Hindlimb muscle (tissue), 1 donor: ENCODE measurements around the gene MRPL52. TPM values are rescaled to one million over a fixed set of nuclear protein-coding genes. Genes with fewer than 3 reads are reported as not detected.
"Not testable (repeated sequence)": the region's sequence is repeated elsewhere in the genome, so short reads cannot be mapped to it uniquely, and the experiment has no call there.

Source experiments
- DNase-seq: peaks from one replicate; pipeline ENCODE4 v3.0.0-alpha.2; 2013
- polyA plus RNA-seq: library from polyadenylated mRNA; unstranded; fragments of 120-200 nt; gene quantifications from one replicate; pipeline ENCODE4 v1.2.1, GENCODE V29; 2013; ENCODE audit not compliant: insufficient read length

The MRPL52 gene
- polyA plus RNA-seq, 1 donor = 67.7 TPM

GRCh38 chr14:22854963-22855724 lies 25.5 kb downstream of the MRPL52 start:
- no peak for DNase-seq

- DNase-seq = no peak
Observed at GRCh38 chr14:22856428-22856827, 26.7 kb downstream of the MRPL52 start.

DNA sequence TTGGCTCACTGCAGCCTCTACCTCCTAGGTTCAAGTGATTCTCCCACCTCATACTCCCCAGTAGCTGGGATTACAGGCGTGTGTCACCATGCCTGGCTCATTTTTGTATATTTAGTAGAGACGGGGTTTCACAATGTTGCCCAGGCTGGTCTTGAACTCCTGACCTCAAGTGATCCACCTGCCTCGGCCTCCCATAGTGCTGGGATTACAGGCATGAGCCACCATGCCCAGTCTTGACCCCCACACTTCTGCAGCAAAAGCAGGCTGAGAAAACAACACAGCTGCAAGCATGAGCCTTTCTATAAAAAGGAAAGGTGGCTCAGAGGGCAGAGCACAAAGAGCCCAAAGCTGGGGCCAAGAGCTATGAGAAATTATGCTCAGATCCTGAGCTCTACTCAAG lies 30.7 kb downstream of the MRPL52 start:
- not testable (repeated sequence) for DNase-seq

DNA sequence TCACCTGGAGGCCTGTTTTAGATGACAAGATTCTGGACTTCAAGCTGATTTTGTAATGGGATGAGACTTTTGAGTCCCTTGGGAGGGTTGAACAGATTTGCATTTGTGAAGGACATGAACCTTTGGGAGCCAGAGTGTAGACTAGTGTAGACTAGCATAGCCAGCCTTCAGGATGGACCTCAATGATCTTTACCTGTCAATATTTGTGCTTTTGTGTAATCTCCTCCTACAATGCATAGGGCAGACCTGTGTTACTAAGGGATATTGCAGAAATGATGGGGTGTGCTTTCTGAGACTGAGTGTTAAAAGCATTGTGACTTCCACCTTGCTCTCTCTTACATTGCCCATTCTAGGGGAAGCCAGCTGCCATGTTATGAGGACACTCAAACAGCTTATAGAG lies 32.0 kb downstream of the MRPL52 start:
- DNase-seq = no peak

DNA sequence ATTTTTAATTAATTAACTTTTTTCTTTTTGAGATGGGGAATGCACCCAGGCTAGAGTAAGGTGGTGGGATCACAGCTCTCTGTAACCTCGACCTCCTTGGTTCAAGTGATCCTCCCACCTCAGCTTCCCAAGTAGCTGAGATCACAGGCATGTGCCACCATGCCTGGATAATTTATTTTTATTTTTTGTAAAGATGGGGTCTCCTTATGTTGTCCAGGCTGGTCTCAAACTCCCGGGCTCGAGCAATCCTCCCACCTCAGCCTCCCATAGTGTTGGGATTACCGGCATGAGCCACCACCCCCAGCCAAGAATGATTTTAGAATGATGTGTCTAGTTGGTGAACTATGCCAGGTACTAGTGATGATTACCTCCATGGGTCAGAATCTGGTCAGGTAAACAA lies 35.3 kb downstream of the MRPL52 start:
- no peak for DNase-seq

- DNase-seq = no peak
Observed at GRCh38 chr14:22865424-22866405, 36.0 kb downstream of the MRPL52 start.

GRCh38 chr14:22866874-22867273 lies 37.2 kb downstream of the MRPL52 start:
- DNase-seq = no peak

GRCh38 chr14:22870811-22871223 lies 41.1 kb downstream of the MRPL52 start:
- no peak for DNase-seq

GRCh38 chr14:22871224-22872032 lies 41.7 kb downstream of the MRPL52 start, which contains the start of gene LRP10:
LRP10 (plus strand) TSS chr14:22871740; CDS start chr14:22872304, 564 bp downstream.
- peak; percentile 92 for DNase-seq

- DNase-seq = peak; percentile 84
Observed at GRCh38 chr14:22872033-22872832, 42.5 kb downstream of the MRPL52 start.

- DNase-seq = no peak
Observed at GRCh38 chr14:22872833-22873520, 43.3 kb downstream of the MRPL52 start.

GRCh38 chr14:22875003-22875747 lies 45.5 kb downstream of the MRPL52 start:
- DNase-seq = no peak

DNA sequence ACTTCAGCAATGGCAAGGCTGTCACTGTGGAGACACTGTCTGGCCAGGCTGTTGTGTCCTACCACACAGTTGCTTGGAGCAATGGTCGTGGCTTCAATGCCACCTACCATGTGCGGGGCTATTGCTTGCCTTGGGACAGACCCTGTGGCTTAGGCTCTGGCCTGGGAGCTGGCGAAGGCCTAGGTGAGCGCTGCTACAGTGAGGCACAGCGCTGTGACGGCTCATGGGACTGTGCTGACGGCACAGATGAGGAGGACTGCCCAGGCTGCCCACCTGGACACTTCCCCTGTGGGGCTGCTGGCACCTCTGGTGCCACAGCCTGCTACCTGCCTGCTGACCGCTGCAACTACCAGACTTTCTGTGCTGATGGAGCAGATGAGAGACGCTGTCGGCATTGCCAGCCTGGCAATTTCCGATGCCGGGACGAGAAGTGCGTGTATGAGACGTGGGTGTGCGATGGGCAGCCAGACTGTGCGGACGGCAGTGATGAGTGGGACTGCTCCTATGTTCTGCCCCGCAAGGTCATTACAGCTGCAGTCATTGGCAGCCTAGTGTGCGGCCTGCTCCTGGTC lies 46.1 kb downstream of the MRPL52 start:
- no peak for DNase-seq

GRCh38 chr14:22877000-22877501 lies 47.4 kb downstream of the MRPL52 start:
- no peak for DNase-seq

- no peak for DNase-seq
Observed at GRCh38 chr14:22878271-22879246, 48.9 kb downstream of the MRPL52 start.

- no peak for DNase-seq
Observed at GRCh38 chr14:22882064-22882463, 52.4 kb downstream of the MRPL52 start.

DNA sequence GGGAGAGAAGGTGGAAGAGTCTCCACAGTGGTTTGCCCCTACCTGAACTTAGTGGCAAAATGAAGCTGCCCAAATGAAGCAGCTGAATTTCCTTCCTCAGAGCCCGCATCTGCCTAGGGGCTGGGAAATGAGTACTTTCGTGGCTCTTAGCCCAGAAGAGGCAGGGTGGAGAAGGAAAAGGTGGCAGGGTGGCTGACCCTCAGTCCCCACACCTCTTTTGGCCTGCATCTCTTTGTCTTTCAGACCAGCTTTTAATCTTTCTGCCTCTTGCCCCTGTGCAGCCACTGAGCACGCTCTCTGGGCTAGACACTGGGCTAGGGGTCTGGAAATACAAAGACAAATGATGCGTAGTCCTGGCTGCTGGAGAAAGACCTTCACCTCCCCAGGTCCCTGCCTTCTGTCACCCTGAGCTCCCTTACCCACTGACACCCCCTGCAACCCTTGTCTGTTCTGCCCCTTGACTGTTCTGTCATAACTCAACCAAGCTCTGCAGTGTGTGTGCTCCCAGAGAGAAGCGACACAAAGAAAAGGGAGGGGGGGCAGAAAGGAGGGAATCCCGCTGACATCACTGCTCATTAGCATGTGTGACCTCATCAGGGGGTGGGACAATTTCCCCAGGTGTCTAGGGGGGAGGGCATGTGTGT lies 53.0 kb downstream of the MRPL52 start:
- DNase-seq = no peak
